Measurements from ENCODE around the gene GDPD3. TPM values are rescaled to one million over a fixed set of nuclear protein-coding genes. Genes with fewer than 3 reads are reported as not detected.

The GDPD3 gene
- total and polyA plus RNA-seq, 2 donors from 2014 or later, result 3.6 to 17.7 TPM

GRCh38 chr16:30085247-30085646 lies 28.1 kb downstream of the GDPD3 start:
- peaks cover 0 to 31% (median 22%) of the 10 kb centered on the region in 3 donors for H3K36me3 ChIP-seq (ENCODE audit: control insufficient read depth in 2 of 3, insufficient read depth in 3 of 3, low read length in 3 of 3)
- no peak for FAIRE-seq

DNA sequence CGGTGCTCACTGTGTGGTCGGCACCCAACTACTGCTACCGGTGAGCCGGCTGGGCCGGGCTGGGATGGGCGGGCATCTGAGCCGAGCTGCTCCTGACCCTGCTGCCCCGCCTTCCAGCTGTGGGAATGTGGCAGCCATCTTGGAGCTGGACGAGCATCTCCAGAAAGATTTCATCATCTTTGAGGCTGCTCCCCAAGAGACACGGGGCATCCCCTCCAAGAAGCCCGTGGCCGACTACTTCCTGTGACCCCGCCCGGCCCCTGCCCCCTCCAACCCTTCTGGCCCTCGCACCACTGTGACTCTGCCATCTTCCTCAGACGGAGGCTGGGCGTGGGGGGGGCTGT lies 28.5 kb downstream of the GDPD3 start:
- Histone ChIP-seq H3K36me3 (ENCODE audit: control insufficient read depth in 2 of 3, insufficient read depth in 3 of 3, low read length in 3 of 3) (peaks cover 0 to 33% (median 23%) of the 10 kb centered on the region in 3 donors), H3K4me1 (ENCODE audit: control insufficient read depth in 2 of 3, insufficient read depth in 2 of 3, low read depth in 1 of 3, low read length in 3 of 3) (peaks cover 0 to 2% (median 0%) of the 10 kb centered on the region in 3 donors), H3K9me3 (ENCODE audit: control insufficient read depth in 2 of 3, insufficient read depth in 1 of 3, low read length in 3 of 3) (no peaks in the 10 kb centered on the region), H3K27ac (ENCODE audit: low read depth in 2 of 2, low read length in 2 of 2) (no peak overlapping the region), H3K4me3 (ENCODE audit: low read length in 3 of 3) (no peak overlapping the region), H3K9ac (ENCODE audit: low read length in 3 of 3) (no peak overlapping the region), H3K27me3 (ENCODE audit: control insufficient read depth, insufficient read depth, low read length) (no peaks in the 10 kb centered on the region)
- intact Hi-C loops (cut with DNase I), result no loop called here
- FAIRE-seq, result no peak
- DNase-seq, result peak in 1 of 5 donors; percentile 94
- TF ChIP-seq CTCF (IDR thresholded peaks at IDR 0.05; ENCODE audit: borderline replicate concordance, extremely low read depth, insufficient read depth), result no peak

More at GRCh38 chr16:30085247-30085646, 28.1 kb downstream of the GDPD3 start:
- H3K4me3 ChIP-seq (ENCODE audit: low read length in 3 of 3), result no peak overlapping the region
- no peak overlapping the region for H3K9ac ChIP-seq (ENCODE audit: low read length in 3 of 3)
- H3K4me1 ChIP-seq (ENCODE audit: control insufficient read depth in 2 of 3, insufficient read depth in 2 of 3, low read depth in 1 of 3, low read length in 3 of 3), result peaks cover 0 to 5% (median 0%) of the 10 kb centered on the region in 3 donors
- no peak for TF ChIP-seq CTCF (IDR thresholded peaks at IDR 0.05; ENCODE audit: borderline replicate concordance, extremely low read depth, insufficient read depth)
- H3K9me3 ChIP-seq (ENCODE audit: control insufficient read depth in 2 of 3, insufficient read depth in 1 of 3, low read length in 3 of 3), result no peaks in the 10 kb centered on the region
- peak in 1 of 5 donors; percentile 87 for DNase-seq
- H3K27ac ChIP-seq (ENCODE audit: low read depth in 2 of 2, low read length in 2 of 2), result peak overlapping the region in 1 of 2 donors; percentile 36
- intact Hi-C loops (cut with DNase I), result no loop called here
- no peaks in the 10 kb centered on the region for H3K27me3 ChIP-seq (ENCODE audit: control insufficient read depth, insufficient read depth, low read length)

- H3K27me3 ChIP-seq (ENCODE audit: control insufficient read depth, insufficient read depth, low read length), result no peaks in the 10 kb centered on the region
- peaks cover 0 to 2% (median 0%) of the 10 kb centered on the region in 3 donors for H3K4me1 ChIP-seq (ENCODE audit: control insufficient read depth in 2 of 3, insufficient read depth in 2 of 3, low read depth in 1 of 3, low read length in 3 of 3)
- no peak for DNase-seq
- no peak overlapping the region for H3K4me3 ChIP-seq (ENCODE audit: low read length in 3 of 3)
- H3K9ac ChIP-seq (ENCODE audit: low read length in 3 of 3), result no peak overlapping the region
- H3K27ac ChIP-seq (ENCODE audit: low read depth in 2 of 2, low read length in 2 of 2), result no peak overlapping the region
- H3K36me3 ChIP-seq (ENCODE audit: control insufficient read depth in 2 of 3, insufficient read depth in 3 of 3, low read length in 3 of 3), result peaks cover 0 to 37% (median 26%) of the 10 kb centered on the region in 3 donors
- no peak for TF ChIP-seq CTCF (IDR thresholded peaks at IDR 0.05; ENCODE audit: borderline replicate concordance, extremely low read depth, insufficient read depth)
- no peak for FAIRE-seq
- intact Hi-C loops (cut with DNase I), result no loop called here
- no peaks in the 10 kb centered on the region for H3K9me3 ChIP-seq (ENCODE audit: control insufficient read depth in 2 of 3, insufficient read depth in 1 of 3, low read length in 3 of 3)
Observed at GRCh38 chr16:30084096-30084815, 29.1 kb downstream of the GDPD3 start.

Measured in kidney (tissue), 14 donors.